ENCODE measurements around the gene BAG1.

DNA sequence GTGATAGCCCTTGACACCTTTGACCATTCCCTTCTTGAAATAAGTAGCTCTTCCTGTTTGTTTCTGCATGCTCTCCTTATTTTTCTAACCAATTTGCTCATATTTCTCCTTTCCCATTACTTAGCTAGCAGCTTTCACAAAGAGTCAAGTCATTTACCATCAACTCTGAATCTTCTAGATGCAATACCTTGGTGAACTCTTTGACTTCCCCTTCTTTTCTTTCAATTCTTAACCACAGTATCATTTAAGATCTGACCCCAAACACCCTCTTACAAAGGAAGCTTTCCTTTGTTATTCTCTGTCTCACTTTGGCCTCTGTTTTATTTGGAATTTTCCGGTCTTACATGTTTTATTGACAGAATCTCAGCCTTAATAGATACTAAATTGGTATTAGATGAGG lies 39.9 kb upstream of the BAG1 start:
- TF ChIP-seq, protein P1, sequence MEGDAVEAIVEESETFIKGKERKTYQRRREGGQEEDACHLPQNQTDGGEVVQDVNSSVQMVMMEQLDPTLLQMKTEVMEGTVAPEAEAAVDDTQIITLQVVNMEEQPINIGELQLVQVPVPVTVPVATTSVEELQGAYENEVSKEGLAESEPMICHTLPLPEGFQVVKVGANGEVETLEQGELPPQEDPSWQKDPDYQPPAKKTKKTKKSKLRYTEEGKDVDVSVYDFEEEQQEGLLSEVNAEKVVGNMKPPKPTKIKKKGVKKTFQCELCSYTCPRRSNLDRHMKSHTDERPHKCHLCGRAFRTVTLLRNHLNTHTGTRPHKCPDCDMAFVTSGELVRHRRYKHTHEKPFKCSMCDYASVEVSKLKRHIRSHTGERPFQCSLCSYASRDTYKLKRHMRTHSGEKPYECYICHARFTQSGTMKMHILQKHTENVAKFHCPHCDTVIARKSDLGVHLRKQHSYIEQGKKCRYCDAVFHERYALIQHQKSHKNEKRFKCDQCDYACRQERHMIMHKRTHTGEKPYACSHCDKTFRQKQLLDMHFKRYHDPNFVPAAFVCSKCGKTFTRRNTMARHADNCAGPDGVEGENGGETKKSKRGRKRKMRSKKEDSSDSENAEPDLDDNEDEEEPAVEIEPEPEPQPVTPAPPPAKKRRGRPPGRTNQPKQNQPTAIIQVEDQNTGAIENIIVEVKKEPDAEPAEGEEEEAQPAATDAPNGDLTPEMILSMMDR (IDR thresholded peaks at IDR 0.05 in 4 of 5, conservative IDR thresholded peaks at IDR 0.05 in 1 of 5), result no peak
- no peak for TF ChIP-seq POLR2A (IDR thresholded peaks at IDR 0.05)

Data from gastrocnemius medialis (tissue), 4 donors.